DMS79 (cell line): ENCODE results near the gene FOXK2.

Source experiments
- DNase-seq: peaks from one replicate; lab custom pipeline; 2025; lab: John Stamatoyannopoulos, UW

FOXK2 gene

GRCh38 chr17:82518826-82519810 is at the start of gene FOXK2:
FOXK2 (plus strand) TSS chr17:82519732; CDS start chr17:82519889, 157 bp downstream.
- peak; percentile 19 for DNase-seq

GRCh38 chr17:82470065-82470464 is 49.5 kb upstream of the FOXK2 start:
- DNase-seq, result no peak

DNA sequence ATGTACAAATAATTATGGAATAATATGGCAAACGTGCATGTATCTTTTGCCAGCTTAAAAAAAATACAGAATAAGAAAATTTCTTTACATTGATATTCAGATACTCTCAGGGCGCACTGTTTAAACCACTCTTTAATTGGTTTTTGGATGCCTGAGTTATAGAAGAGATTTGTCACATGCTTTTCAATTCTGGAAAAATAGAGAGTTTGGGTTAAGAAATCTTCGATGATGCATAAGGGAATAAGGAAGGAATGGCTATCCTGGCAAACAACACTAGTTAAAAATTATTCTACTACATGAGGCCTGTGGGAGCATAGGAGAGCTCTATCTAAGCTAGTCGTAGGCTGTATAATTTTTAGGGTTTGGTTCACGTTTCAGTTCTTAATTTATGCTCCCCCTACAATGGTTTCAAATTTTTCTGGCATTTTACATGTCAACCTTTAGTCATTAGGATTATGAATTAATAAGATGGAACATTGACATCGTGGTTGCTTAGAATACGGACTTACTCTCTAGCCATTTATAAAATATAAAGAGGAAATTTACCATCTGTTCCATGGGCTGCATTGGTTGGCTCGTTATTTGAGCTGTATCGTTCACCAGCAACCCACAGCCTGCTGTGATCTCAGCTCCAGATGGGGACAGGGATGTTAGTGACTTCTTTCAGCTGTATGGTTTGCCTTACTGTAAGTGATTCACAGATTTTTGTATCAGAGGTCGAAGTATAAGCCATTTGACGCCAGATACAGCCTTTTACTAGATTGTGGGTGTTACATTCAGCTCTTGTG is 45.1 kb upstream of the FOXK2 start:
- DNase-seq, result no peak

DNA sequence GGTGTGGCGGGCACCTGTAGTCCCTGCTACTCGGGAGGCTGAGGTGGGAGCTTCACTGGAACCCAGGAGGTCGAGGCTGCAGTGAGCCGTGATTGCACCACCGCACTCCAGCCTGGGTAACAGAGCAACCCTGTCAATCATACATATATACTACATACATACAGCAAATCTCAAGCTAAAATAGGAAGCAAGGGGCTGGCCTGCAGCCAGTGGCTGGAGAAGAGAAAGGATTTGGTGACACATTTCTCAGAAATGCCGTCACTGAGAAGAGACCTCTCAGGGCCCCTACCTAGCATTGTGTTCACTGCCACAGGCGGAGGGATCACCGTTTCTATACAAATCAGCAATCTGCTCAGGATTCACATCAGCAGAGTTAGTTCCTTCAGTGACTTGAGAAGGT is 44.1 kb upstream of the FOXK2 start:
- DNase-seq, result no peak

GRCh38 chr17:82477934-82478333 is 41.6 kb upstream of the FOXK2 start:
- no peak for DNase-seq

- DNase-seq, result no peak
Observed at GRCh38 chr17:82479602-82480001, 39.9 kb upstream of the FOXK2 start.

- no peak for DNase-seq
Observed at GRCh38 chr17:82480318-82480717, 39.2 kb upstream of the FOXK2 start.

- no peak for DNase-seq
Observed at GRCh38 chr17:82483204-82483660, 36.3 kb upstream of the FOXK2 start.

GRCh38 chr17:82483836-82484235 is 35.7 kb upstream of the FOXK2 start:
- DNase-seq, result no peak

- no peak for DNase-seq
Observed at GRCh38 chr17:82486231-82487094, 33.1 kb upstream of the FOXK2 start.

DNA sequence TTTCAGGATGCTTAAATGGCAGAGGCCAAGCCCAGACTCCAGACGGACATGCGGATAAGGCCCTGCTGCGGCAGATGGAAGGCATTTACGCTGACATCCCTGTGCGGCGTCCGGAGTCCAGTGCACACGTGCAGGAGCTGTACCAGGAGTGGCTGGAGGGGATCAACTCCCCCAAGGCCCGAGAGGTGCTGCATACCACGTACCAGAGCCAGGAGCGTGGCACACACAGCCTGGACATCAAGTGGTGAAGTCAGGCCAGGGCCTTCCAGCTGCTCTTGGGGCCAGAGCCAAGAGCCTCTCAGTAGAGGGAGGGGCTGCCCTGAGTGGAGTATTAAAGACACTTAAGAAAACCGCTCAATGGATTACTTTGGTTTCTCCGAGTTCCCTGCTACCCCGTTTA is 31.6 kb upstream of the FOXK2 start:
- peak; percentile 17 for DNase-seq

DNA sequence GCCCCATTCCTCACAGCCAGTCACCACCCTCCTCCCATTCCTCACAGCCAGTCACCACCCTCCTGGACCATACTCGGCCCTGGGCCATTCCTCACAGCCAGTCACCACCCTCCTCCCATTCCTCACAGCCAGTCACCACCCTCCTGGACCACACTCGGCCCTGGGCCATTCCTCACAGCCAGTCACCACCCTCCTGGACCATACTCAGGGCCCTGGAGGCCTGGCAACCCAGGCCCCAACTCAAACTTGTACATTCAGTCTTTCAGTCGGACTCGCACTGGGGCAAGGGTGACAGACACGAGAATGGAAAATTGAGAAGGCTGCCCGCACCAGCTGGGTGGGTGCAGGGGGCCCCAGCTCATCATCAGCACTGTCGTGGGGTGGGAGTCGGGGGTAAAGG is 30.4 kb upstream of the FOXK2 start:
- no peak for DNase-seq

DNA sequence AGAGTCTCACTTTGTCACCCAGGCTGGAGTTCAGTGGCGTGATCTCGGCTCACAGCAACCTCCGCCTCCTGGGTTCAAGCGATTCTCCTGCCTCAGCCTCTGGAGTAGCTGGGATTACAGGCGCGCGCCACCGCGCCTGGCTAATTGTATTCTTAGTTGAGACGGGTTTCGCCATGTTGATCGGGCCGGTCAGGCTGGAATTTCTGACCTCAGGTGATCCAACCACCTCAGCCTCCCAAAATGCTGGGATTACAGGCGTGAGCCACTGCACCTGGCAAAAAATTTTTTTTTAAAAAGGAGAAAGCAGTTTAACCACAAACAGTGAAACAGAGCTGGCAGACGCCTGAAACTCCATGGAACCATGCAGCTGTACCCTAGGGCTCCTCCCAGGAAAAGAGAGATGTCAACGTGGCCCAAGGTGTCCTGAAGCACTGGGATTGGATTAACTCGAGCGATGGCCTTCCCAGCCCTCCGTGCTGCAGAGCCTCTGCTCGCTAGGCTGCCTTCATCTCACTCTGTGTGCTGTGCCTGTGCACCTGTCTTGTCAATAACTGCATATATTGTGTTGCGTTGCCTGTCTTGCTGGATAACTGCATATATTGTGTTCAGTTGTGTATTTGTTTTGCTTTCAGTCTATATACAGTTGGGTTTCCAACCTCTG is 29.6 kb upstream of the FOXK2 start:
- no peak for DNase-seq

- DNase-seq, result no peak
Observed at GRCh38 chr17:82490512-82491195, 28.9 kb upstream of the FOXK2 start.

DNA sequence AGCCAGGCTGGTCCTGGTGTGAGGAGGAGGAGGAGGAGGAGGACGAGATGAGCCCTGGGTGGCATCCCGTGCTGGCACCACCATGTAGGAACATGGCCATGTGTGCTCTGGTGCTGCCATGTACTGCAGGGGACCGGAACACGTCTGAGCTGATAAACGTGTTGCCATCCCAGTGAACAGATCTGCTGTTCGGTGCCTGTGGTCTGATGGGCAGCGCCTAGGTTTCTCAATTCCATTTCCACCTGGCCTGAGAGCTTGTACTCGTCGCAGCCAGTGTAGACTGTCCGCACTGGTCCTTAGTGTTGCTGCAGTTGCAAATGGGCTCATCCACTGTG is 28.4 kb upstream of the FOXK2 start:
- no peak for DNase-seq

GRCh38 chr17:82491533-82491932 is 28.0 kb upstream of the FOXK2 start:
- DNase-seq, result no peak

DNA sequence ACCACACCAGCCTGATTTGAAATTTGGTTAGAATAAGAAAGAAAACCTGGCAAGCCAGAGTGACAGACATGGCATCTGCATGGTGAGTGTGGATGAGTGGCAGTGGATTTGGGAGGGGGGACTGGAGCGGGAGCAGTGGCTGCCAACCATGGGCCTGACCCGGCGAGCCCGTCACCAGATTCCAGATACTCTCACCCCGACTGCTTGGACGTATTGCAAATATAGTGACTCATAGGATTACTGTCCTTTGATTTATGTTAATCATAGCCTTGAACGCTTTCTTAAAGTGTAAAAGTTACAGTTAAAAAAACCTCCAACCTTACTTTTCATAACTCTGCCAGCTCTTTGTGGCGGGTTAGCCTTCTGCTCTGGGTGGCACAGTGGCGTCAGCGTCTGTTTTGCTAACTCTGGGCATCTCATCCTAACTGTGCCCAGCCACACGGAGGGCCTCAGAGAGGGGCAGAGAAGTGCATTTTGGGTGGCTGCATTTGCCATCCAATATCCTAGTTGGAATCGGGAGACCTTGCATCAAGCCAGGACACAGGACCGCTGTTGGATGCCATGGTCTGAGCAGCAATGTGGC is 26.8 kb upstream of the FOXK2 start:
- DNase-seq, result no peak

GRCh38 chr17:82493226-82493781 is 26.2 kb upstream of the FOXK2 start:
- DNase-seq, result no peak

DNA sequence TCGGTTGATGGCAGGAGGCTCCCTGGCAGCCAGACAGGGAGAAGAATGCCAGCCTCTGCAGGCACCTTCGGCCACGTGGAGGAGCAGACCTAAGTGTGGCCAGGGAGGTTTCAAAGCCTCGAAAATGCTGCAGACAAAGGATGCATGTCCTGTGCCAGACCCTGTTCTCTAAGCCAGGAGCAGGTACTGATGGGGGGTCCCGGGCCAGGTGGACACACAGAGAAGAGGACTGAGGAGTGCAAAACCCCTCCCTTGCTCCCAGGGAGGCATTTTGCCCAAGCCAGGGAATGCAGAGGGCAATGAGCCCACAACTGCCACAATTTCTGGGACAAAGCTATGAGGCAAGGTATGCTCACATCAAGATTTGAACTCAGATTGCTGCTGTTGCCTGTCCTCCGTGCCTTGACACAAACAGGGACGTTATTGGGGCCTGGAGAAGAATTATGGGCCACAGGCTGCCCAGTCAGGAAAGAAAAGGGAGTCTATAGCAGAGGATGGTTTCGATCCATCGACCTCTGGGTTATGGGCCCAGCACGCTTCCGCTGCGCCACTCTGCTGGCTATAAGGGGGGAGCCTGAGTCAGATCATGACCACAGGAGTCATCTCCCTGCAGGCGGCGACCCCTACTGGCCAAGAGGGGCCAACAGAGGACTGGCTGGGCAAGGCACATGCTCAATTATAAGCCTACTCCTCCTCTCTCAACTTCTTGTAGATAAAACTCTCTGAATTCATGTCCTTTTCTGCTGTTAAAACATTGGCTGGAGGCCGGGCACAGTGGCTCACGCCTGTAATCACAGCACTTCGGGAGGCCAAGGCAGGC is 25.1 kb upstream of the FOXK2 start:
- DNase-seq, result no peak
